ENCODE measurements around the gene EHBP1L1. TPM values are rescaled to one million over a fixed set of nuclear protein-coding genes. Genes with fewer than 3 reads are reported as not detected.
"Not testable (repeated sequence)": the region's sequence is repeated elsewhere in the genome, so short reads cannot be mapped to it uniquely, and the experiment has no call there.

EHBP1L1 gene
- total RNA-seq, 1 donor from 2014 or later, result 81.6 TPM

- intact Hi-C loops (cut with micrococcal nuclease), result no loop called here
Measured at GRCh38 chr11:65560555-65561418, 15.1 kb upstream of the EHBP1L1 start.

GRCh38 chr11:65562020-65562419 lies 13.8 kb upstream of the EHBP1L1 start:
- intact Hi-C loops (cut with micrococcal nuclease), result no loop called here

GRCh38 chr11:65562788-65563187 lies 13.1 kb upstream of the EHBP1L1 start:
- intact Hi-C loops (cut with micrococcal nuclease), result no loop called here

- intact Hi-C loops (cut with micrococcal nuclease), result no loop called here
Measured at GRCh38 chr11:65563601-65564000, 12.3 kb upstream of the EHBP1L1 start.

- intact Hi-C loops (cut with micrococcal nuclease), result not testable (repeated sequence)
Measured at GRCh38 chr11:65564879-65565559, 10.8 kb upstream of the EHBP1L1 start.

- intact Hi-C loops (cut with micrococcal nuclease), result no loop called here
Measured at GRCh38 chr11:65565624-65566453, 10.0 kb upstream of the EHBP1L1 start.

- intact Hi-C loops (cut with micrococcal nuclease), result no loop called here
Measured at GRCh38 chr11:65569164-65569972, 6.5 kb upstream of the EHBP1L1 start.

- intact Hi-C loops (cut with micrococcal nuclease), result loop anchor here (1.0 to 5.0 kb wide), 7 partner anchors 17 to 289 kb away; partner anchors contain the start of genes CFL1, KAT5 and PCNX3
Measured at GRCh38 chr11:65569973-65570918, 5.6 kb upstream of the EHBP1L1 start, which contains the start of gene ZNRD2. Gene ZNRD2, plus strand, starts transcription at chr11:65570477. Its CDS starts 15 bp downstream, at chr11:65570492.

GRCh38 chr11:65571420-65571819 lies 4.4 kb upstream of the EHBP1L1 start:
- intact Hi-C loops (cut with micrococcal nuclease), result loop anchor here (2.0 to 5.0 kb wide), 4 partner anchors 19 to 287 kb away; partner anchors contain the start of genes CFL1 and KAT5

- intact Hi-C loops (cut with micrococcal nuclease), result loop anchor here (2.0 to 5.0 kb wide), 4 partner anchors 19 to 287 kb away; partner anchors contain the start of genes CFL1 and KAT5
Measured at GRCh38 chr11:65571940-65572339, 3.9 kb upstream of the EHBP1L1 start.

- intact Hi-C loops (cut with micrococcal nuclease), result loop anchor here (5.0 kb wide), 2 partner anchors 80 to 140 kb away; partner anchors contain the start of gene KAT5
Measured at GRCh38 chr11:65572356-65573051, 3.3 kb upstream of the EHBP1L1 start, which contains the start of gene FAM89B. Gene FAM89B, plus strand, starts transcription at chr11:65572538. Its CDS starts 132 bp downstream, at chr11:65572670.

GRCh38 chr11:65573391-65574079 lies 2.3 kb upstream of the EHBP1L1 start:
- intact Hi-C loops (cut with micrococcal nuclease), result loop anchor here (1.0 to 5.0 kb wide), 4 partner anchors 15 to 139 kb away; partner anchors contain the start of genes KAT5 and PCNX3

GRCh38 chr11:65574109-65574810 lies 1.6 kb upstream of the EHBP1L1 start:
- intact Hi-C loops (cut with micrococcal nuclease), result loop anchor here (1.0 to 5.0 kb wide), 4 partner anchors 14 to 138 kb away; partner anchors contain the start of genes KAT5 and PCNX3

- intact Hi-C loops (cut with micrococcal nuclease), result loop anchor here (1.0 to 5.0 kb wide), 4 partner anchors 13 to 137 kb away; partner anchors contain the start of genes KAT5 and PCNX3
Measured at GRCh38 chr11:65574811-65575567, 864 bp upstream of the EHBP1L1 start.

GRCh38 chr11:65576232-65576866 lies 496 bp downstream of the EHBP1L1 start:
- intact Hi-C loops (cut with micrococcal nuclease), result no loop called here
